H1 (cell line): ENCODE measurements around the gene SLC34A1. TPM values are rescaled to one million over a fixed set of nuclear protein-coding genes. Genes with fewer than 3 reads are reported as not detected.

Source experiments
- CTCF ChIA-PET: fragments of 300-600 bp; sonication (Branson Sonifier 250); formaldehyde crosslinking; loops from one replicate; lab custom pipeline; 2021; ENCODE audit not compliant: partially characterized antibody; lab: Charles Lee
- POLR2A ChIA-PET: fragments of 300-600 bp; sonication (Branson Sonifier 250); formaldehyde crosslinking; loops from one replicate; lab custom pipeline; 2021; ENCODE audit warnings: inconsistent platforms; ENCODE audit not compliant: partially characterized antibody; lab: Charles Lee
- DNase-seq, 2 experiments: peaks; one replicate each; pipeline versions ENCODE4 v3.0.0 to v3.0.0-alpha.2; 2010 to 2022; ENCODE audit warnings: low spot score in 2 of 2, low read depth in 1 of 2, mixed read lengths in 1 of 2
- FAIRE-seq: peaks from 2 replicates; lab custom pipeline; 2011; peaks lifted over from hg19 to GRCh38; lab: Jason Lieb, UNC
- H2AFZ ChIP-seq: 2 replicates; pipeline ENCODE4 v1.8.1; 2012; ENCODE audit warnings: low read length, inconsistent platforms
- H2AK5ac ChIP-seq: 2 replicates; pipeline ENCODE4 v1.6.1; 2013; ENCODE audit warnings: low read depth, low read length
- H2BK120ac ChIP-seq: replicated peaks from 2 replicates; pipeline ENCODE3; 2013; ENCODE audit warnings: low read depth, low read length, inconsistent platforms
- H2BK12ac ChIP-seq: 2 replicates; pipeline ENCODE4 v1.6.1; 2013; ENCODE audit warnings: low read depth, low read length
- H2BK15ac ChIP-seq: 2 replicates; pipeline ENCODE4 v1.6.1; 2013; ENCODE audit warnings: low read length
- H2BK20ac ChIP-seq: 2 replicates; pipeline ENCODE4 v1.6.1; 2013; ENCODE audit warnings: low read length
- H2BK5ac ChIP-seq: 2 replicates; pipeline ENCODE4 v1.6.1; 2013; ENCODE audit warnings: low read depth, low read length
- H3K14ac ChIP-seq: 2 replicates; pipeline ENCODE4 v1.6.1; 2013; ENCODE audit warnings: inconsistent platforms; ENCODE audit not compliant: insufficient read length
- H3K18ac ChIP-seq: 2 replicates; pipeline ENCODE4 v1.6.1; 2013; ENCODE audit warnings: low read length; ENCODE audit errors: extremely low read depth
- H3K23ac ChIP-seq: 2 replicates; pipeline ENCODE4 v1.6.1; 2013; ENCODE audit warnings: inconsistent platforms; ENCODE audit not compliant: insufficient read length
- H3K23me2 ChIP-seq: 2 replicates; pipeline ENCODE4 v1.6.1; 2013; ENCODE audit warnings: low read depth, low read length
- H3K27ac ChIP-seq: 2 replicates; pipeline ENCODE4 v1.6.1; 2011; ENCODE audit warnings: low read depth, low read length, inconsistent platforms
- H3K27me3 ChIP-seq, 4 experiments: replicated peaks in 1 of 4; 1 replicate in 1 of 4; 2 replicates in 3 of 4; pipeline versions ENCODE4 v1.6.1 to v1.8.1; 2011 to 2013; ENCODE audit warnings: low read length in 3 of 4, mild to moderate bottlenecking in 3 of 4, inconsistent platforms in 2 of 4, mixed read lengths in 2 of 4, moderate library complexity in 1 of 4; ENCODE audit not compliant: control insufficient read depth in 3 of 4, insufficient read depth in 3 of 4; ENCODE audit errors: extremely low read depth in 1 of 4
- H3K36me3 ChIP-seq, 4 experiments: 2 replicates each; pipeline versions ENCODE4 v1.6.1 to v1.8.1; 2011 to 2013; ENCODE audit warnings: mild to moderate bottlenecking in 4 of 4, low read length in 3 of 4, moderate library complexity in 2 of 4, control low read depth in 1 of 4, inconsistent platforms in 1 of 4; ENCODE audit not compliant: insufficient read depth in 4 of 4, control insufficient read depth in 2 of 4
- H3K4ac ChIP-seq: replicated peaks from 2 replicates; pipeline ENCODE3; 2013; ENCODE audit warnings: low read length, low read depth, mixed read lengths, inconsistent platforms; ENCODE audit not compliant: insufficient read length
- H3K4me1 ChIP-seq, 4 experiments: replicated peaks in 1 of 4; 1 replicate in 1 of 4; 2 replicates in 3 of 4; pipeline versions ENCODE4 v1.6.1 to v1.8.1; 2011 to 2013; ENCODE audit warnings: low read length in 3 of 4, inconsistent platforms in 2 of 4, mixed read lengths in 1 of 4; ENCODE audit not compliant: insufficient read depth in 4 of 4, control insufficient read depth in 3 of 4
- H3K4me2 ChIP-seq, 2 experiments: 2 replicates each; pipeline versions ENCODE4 v1.6.1 to v1.8.1; 2011 to 2013; ENCODE audit warnings: low read depth in 2 of 2, low read length in 2 of 2, control low read depth in 1 of 2, inconsistent platforms in 1 of 2, mild to moderate bottlenecking in 1 of 2; ENCODE audit not compliant: insufficient read depth in 1 of 2
- H3K4me3 ChIP-seq, 4 experiments: fragments of 200-600, 300-600 bp in 1 of 4; sonication (generic), shearing (Covaris generic), sonication (Bioruptor Twin) in 1 of 4; 2 replicates each; pipeline versions ENCODE4 v1.5.1 to v1.8.1; 2011 to 2016; ENCODE audit warnings: low read length in 4 of 4, low read depth in 3 of 4, control low read depth in 2 of 4, inconsistent platforms in 2 of 4, mild to moderate bottlenecking in 2 of 4, mixed read lengths in 1 of 4, moderate library complexity in 1 of 4; ENCODE audit not compliant: insufficient read depth in 2 of 4; ENCODE audit errors: extremely low read depth in 1 of 4
- H3K56ac ChIP-seq: replicated peaks from 2 replicates; pipeline ENCODE3; 2013; ENCODE audit warnings: low read depth, mild to moderate bottlenecking, mixed read lengths, low read length, inconsistent platforms; ENCODE audit not compliant: insufficient read length
- H3K79me1 ChIP-seq: 2 replicates; pipeline ENCODE4 v1.6.1; 2013; ENCODE audit warnings: low read depth, low read length, control low read depth
- H3K79me2 ChIP-seq, 2 experiments: 2 replicates each; pipeline versions ENCODE4 v1.6.1 to v1.8.1; 2012 to 2013; ENCODE audit warnings: low read length in 2 of 2, mild to moderate bottlenecking in 2 of 2, inconsistent platforms in 1 of 2; ENCODE audit not compliant: insufficient read depth in 2 of 2, control insufficient read depth in 1 of 2
- H3K9ac ChIP-seq, 4 experiments: replicated peaks in 1 of 4; 1 replicate in 1 of 4; 2 replicates in 3 of 4; pipeline versions ENCODE4 v1.6.1 to v1.8.1; 2011 to 2013; ENCODE audit warnings: low read depth in 3 of 4, low read length in 3 of 4, control low read depth in 2 of 4, mild to moderate bottlenecking in 2 of 4, moderate library complexity in 2 of 4, inconsistent platforms in 1 of 4; ENCODE audit errors: extremely low read depth in 1 of 4
- H3K9me3 ChIP-seq, 2 experiments: 2 replicates each; pipeline versions ENCODE4 v1.6.1 to v1.8.1; 2012 to 2013; ENCODE audit warnings: mild to moderate bottlenecking in 2 of 2, moderate library complexity in 2 of 2, control low read depth in 1 of 2, inconsistent platforms in 1 of 2, low read depth in 1 of 2, low read length in 1 of 2, mixed read lengths in 1 of 2; ENCODE audit not compliant: insufficient read depth in 2 of 2
- H4K20me1 ChIP-seq, 2 experiments: replicated peaks in 1 of 2; 2 replicates each; pipeline versions ENCODE3 to v1.8.1; 2011 to 2013; ENCODE audit warnings: inconsistent platforms in 2 of 2, low read length in 2 of 2, mild to moderate bottlenecking in 1 of 2; ENCODE audit not compliant: insufficient read depth in 2 of 2, control insufficient read depth in 1 of 2
- H4K5ac ChIP-seq: 2 replicates; pipeline ENCODE4 v1.6.1; 2013; ENCODE audit warnings: low read length, low read depth, mixed read lengths, inconsistent platforms; ENCODE audit not compliant: insufficient read length
- H4K8ac ChIP-seq: 2 replicates; pipeline ENCODE4 v1.8.0; 2013; ENCODE audit warnings: mild to moderate bottlenecking, moderate library complexity, low read length, inconsistent platforms; ENCODE audit not compliant: insufficient read depth; ENCODE audit errors: extremely low read depth
- H4K91ac ChIP-seq: replicated peaks from 2 replicates; pipeline ENCODE3; 2013; ENCODE audit warnings: low read length, mixed read lengths, inconsistent platforms; ENCODE audit not compliant: insufficient read length
- USF2 ChIP-seq: IDR thresholded peaks from 2 replicates; pipeline ENCODE4 v1.6.1; 2011; ENCODE audit warnings: low read length, improper control_type of control experiment
- whole genome bisulfite sequencing, 2 experiments: shearing (Covaris generic) in 1 of 2; methylation state at CpG; one replicate each; pipeline versions ENCODE4 v1.1.6 to v1.1.7; 2013 to 2015; ENCODE audit warnings: low lambda C conversion rate in 2 of 2, mixed read lengths in 2 of 2, inconsistent platforms in 1 of 2, low coverage in 1 of 2, missing lambda C conversion rate in 1 of 2; ENCODE audit not compliant: insufficient replicate concordance in 2 of 2, insufficient coverage in 1 of 2, insufficient read length in 1 of 2; ENCODE audit errors: extremely low coverage in 1 of 2, missing lambda C conversion rate in 1 of 2; 5-methylcytosine and 5-hydroxymethylcytosine counted together
- polyA plus RNA-seq, 7 experiments: library from polyadenylated mRNA; depleted of rRNA in 3 of 7; stranded (reverse) in 5 of 7; unstranded in 2 of 7; fragments of >200 nt in 5 of 7; fragments of 200-250 nt in 2 of 7; gene quantifications; 1 replicate in 5 of 7; 2 replicates in 1 of 7; 4 replicates in 1 of 7; pipeline versions ENCODE4 v1.2.1 to v1.2.3, GENCODE V29; 2011 to 2013; ENCODE audit warnings: missing spikeins in 2 of 7, mixed read lengths in 2 of 7
- total RNA-seq: library from RNA; stranded (reverse); fragmentation: NEBNext Ultra II Directional; extraction: Animal tissue kit (Norgen Biotek cat#: 25700); gene quantifications from 2 replicates; pipeline ENCODE4 v1.2.1, GENCODE V29; 2021

Gene SLC34A1
- total and polyA plus RNA-seq, 2 of the 8 experiments (the other 6 are each of a cell fraction or from before 2014, with no cell fraction given) = not detected

GRCh38 chr5:177357146-177357458 is 27.1 kb upstream of the SLC34A1 start:
- no peak overlapping the region for H2BK20ac ChIP-seq
- no peak overlapping the region for H3K56ac ChIP-seq
- no peaks in the 10 kb centered on the region for H3K36me3 ChIP-seq
- no peaks in the 10 kb centered on the region for H3K79me2 ChIP-seq
- no peak overlapping the region for H3K14ac ChIP-seq
- H2BK15ac ChIP-seq = no peak overlapping the region
- H2BK120ac ChIP-seq = no peak overlapping the region
- H3K27me3 ChIP-seq = peaks cover 0 to 8% (median 1%) of the 10 kb centered on the region in 4 experiments; a peak in 2 of 7 replicates
- no peak overlapping the region for H3K18ac ChIP-seq
- no peak for TF ChIP-seq USF2
- no peak for DNase-seq
- H3K9me3 ChIP-seq = no peaks in the 10 kb centered on the region
- ChIA-PET CTCF (interaction anchor here (1.1 to 11.2 kb wide), 3 partner anchors 11 to 39 kb away, joined by 3 to 142 read pairs (median 5); no protein-coding TSS in a partner anchor), POLR2A (no interaction called here)
- no peak for FAIRE-seq
- no peaks in the 10 kb centered on the region for H4K20me1 ChIP-seq
- H2BK5ac ChIP-seq = no peak overlapping the region
- H3K4me1 ChIP-seq = peaks cover 0 to 4% (median 2%) of the 10 kb centered on the region in 4 experiments; a peak in 5 of 7 replicates
- H2AFZ ChIP-seq = no peak overlapping the region
- peak overlapping the region; percentile 75; the same call in 1 of the 2 replicates for H2BK12ac ChIP-seq
- H3K4ac ChIP-seq = peak overlapping the region; percentile 85
- no peak overlapping the region for H3K9ac ChIP-seq
- peaks cover 1% of the 10 kb centered on the region; the same call in 1 of the 2 replicates for H3K23me2 ChIP-seq
- no peak overlapping the region for H4K91ac ChIP-seq
- no peak overlapping the region for H3K27ac ChIP-seq
- H2AK5ac ChIP-seq = peak overlapping the region; percentile 56; the same call in 1 of the 2 replicates
- H3K23ac ChIP-seq = no peak overlapping the region
- WGBS, 2 experiments = 81% methylated on average over 5 of the region's 5 CpGs; no CpG with 5 or more reads in 1 of the 2 experiments
- H4K5ac ChIP-seq = no peak overlapping the region
- no peaks in the 10 kb centered on the region for H3K79me1 ChIP-seq
- H3K4me2 ChIP-seq = no peak overlapping the region
- H3K4me3 ChIP-seq = no peak overlapping the region
- H4K8ac ChIP-seq = no peak overlapping the region
